ENCODE measurements around the gene PCDHGB5.
"Not testable (repeated sequence)": the region's sequence is repeated elsewhere in the genome, so short reads cannot be mapped to it uniquely, and the experiment has no call there.

Gene PCDHGB5

GRCh38 chr5:141382469-141383294, 15.1 kb upstream of the PCDHGB5 start, which contains the start of gene PCDHGA7:
TSS of gene PCDHGA7 (plus strand) at chr5:141382742. CDS start at chr5:141382900, 158 bp downstream.
- no peak for DNase-seq (ENCODE audit: low spot score)

- no peak for DNase-seq (ENCODE audit: low spot score)
Measured at GRCh38 chr5:141383345-141383744, 14.4 kb upstream of the PCDHGB5 start.

GRCh38 chr5:141384471-141385267, 13.1 kb upstream of the PCDHGB5 start:
- DNase-seq (ENCODE audit: low spot score), result no peak

GRCh38 chr5:141387557-141388311, 10.0 kb upstream of the PCDHGB5 start, which contains the start of gene PCDHGB4:
TSS of gene PCDHGB4 (plus strand) at chr5:141387698. CDS start at chr5:141387885, 187 bp downstream.
- not testable (repeated sequence) for DNase-seq (ENCODE audit: low spot score)

GRCh38 chr5:141388661-141389060, 9.1 kb upstream of the PCDHGB5 start:
- no peak for DNase-seq (ENCODE audit: low spot score)

GRCh38 chr5:141389153-141390042, 8.3 kb upstream of the PCDHGB5 start:
- DNase-seq (ENCODE audit: low spot score), result no peak

- DNase-seq (ENCODE audit: low spot score), result no peak
Measured at GRCh38 chr5:141392429-141393198, 5.1 kb upstream of the PCDHGB5 start, which contains the start of gene PCDHGA8. TSS of gene PCDHGA8 (plus strand) at chr5:141392633. CDS start at chr5:141392814, 181 bp downstream.

- DNase-seq (ENCODE audit: low spot score), result no peak
Measured at GRCh38 chr5:141393267-141393666, 4.5 kb upstream of the PCDHGB5 start.

GRCh38 chr5:141394401-141395187, 3.2 kb upstream of the PCDHGB5 start:
- DNase-seq (ENCODE audit: low spot score), result not testable (repeated sequence)

GRCh38 chr5:141398608-141399007, 861 bp downstream of the PCDHGB5 start:
- no peak for DNase-seq (ENCODE audit: low spot score)

GRCh38 chr5:141399555-141400258, 2.0 kb downstream of the PCDHGB5 start:
- DNase-seq (ENCODE audit: low spot score), result no peak

- no peak for DNase-seq (ENCODE audit: low spot score)
Measured at GRCh38 chr5:141402553-141403243, 5.0 kb downstream of the PCDHGB5 start, which contains the start of gene PCDHGA9. TSS of gene PCDHGA9 (plus strand) at chr5:141402778. CDS start at chr5:141402953, 175 bp downstream.

GRCh38 chr5:141403387-141403786, 5.6 kb downstream of the PCDHGB5 start:
- no peak for DNase-seq (ENCODE audit: low spot score)

GRCh38 chr5:141407790-141408505, 10.2 kb downstream of the PCDHGB5 start, which contains the start of gene PCDHGB6:
TSS of gene PCDHGB6 (plus strand) at chr5:141408021. CDS start at chr5:141408203, 182 bp downstream.
- peak; percentile 26 for DNase-seq (ENCODE audit: low spot score)

- DNase-seq (ENCODE audit: low spot score), result no peak
Measured at GRCh38 chr5:141409598-141410306, 12.0 kb downstream of the PCDHGB5 start.

GRCh38 chr5:141411575-141411974, 13.8 kb downstream of the PCDHGB5 start:
- DNase-seq (ENCODE audit: low spot score), result peak; percentile 23

All from CD4-positive, alpha-beta T cell treated with Interleukin-15 for 4 hours (primary cell).